Parathyroid adenoma (tissue), 2 donors: Measurements from ENCODE around the gene DOCK3.
"Not testable (repeated sequence)": the region's sequence is repeated elsewhere in the genome, so short reads cannot be mapped to it uniquely, and the experiment has no call there.

ENCODE experiments used
- H2AFZ ChIP-seq: fragments of 300-600 bp; sonication (generic); one replicate; pipeline ENCODE4 v1.7.0; 2017; ENCODE audit warnings: antibody characterized with exemption, mild to moderate bottlenecking
- H3K27ac ChIP-seq: fragments of 300-600 bp; sonication (generic); one replicate; pipeline ENCODE4 v1.7.0; 2017
- H3K27me3 ChIP-seq: fragments of 300-600 bp; sonication (generic); one replicate; pipeline ENCODE4 v1.7.0; 2017; ENCODE audit warnings: low read length; ENCODE audit not compliant: control insufficient read depth, insufficient read depth
- H3K36me3 ChIP-seq: fragments of 300-600 bp; sonication (generic); one replicate; pipeline ENCODE4 v1.7.0; 2017; ENCODE audit warnings: low read length; ENCODE audit not compliant: control insufficient read depth, insufficient read depth
- H3K4me1 ChIP-seq: fragments of 300-600 bp; sonication (generic); one replicate; pipeline ENCODE4 v1.7.0; 2017; ENCODE audit warnings: control low read depth
- H3K4me2 ChIP-seq: fragments of 300-600 bp; sonication (generic); one replicate; pipeline ENCODE4 v1.7.0; 2017; ENCODE audit warnings: low read length
- H3K4me3 ChIP-seq: fragments of 300-600 bp; sonication (generic); one replicate; pipeline ENCODE4 v1.7.0; 2017; ENCODE audit warnings: low read depth, low read length
- H3K79me2 ChIP-seq: fragments of 300-600 bp; sonication (generic); one replicate; pipeline ENCODE4 v1.7.0; 2017; ENCODE audit warnings: control low read depth
- H3K9ac ChIP-seq: fragments of 300-600 bp; sonication (generic); one replicate; pipeline ENCODE4 v1.7.0; 2017; ENCODE audit warnings: mild to moderate bottlenecking
- H3K9me3 ChIP-seq: fragments of 300-600 bp; sonication (generic); one replicate; pipeline ENCODE4 v1.7.0; 2017; ENCODE audit warnings: low read length; ENCODE audit not compliant: control insufficient read depth
- TF ChIP-seq, protein P1 (sequence below): fragments of 300-600 bp; sonication (generic); IDR thresholded peaks from one replicate; pipeline ENCODE4 v1.7.0; 2017; ENCODE audit warnings: antibody characterized with exemption, mild to moderate bottlenecking
- donor health status: primary hyperparathyroidism.

Gene DOCK3

DNA sequence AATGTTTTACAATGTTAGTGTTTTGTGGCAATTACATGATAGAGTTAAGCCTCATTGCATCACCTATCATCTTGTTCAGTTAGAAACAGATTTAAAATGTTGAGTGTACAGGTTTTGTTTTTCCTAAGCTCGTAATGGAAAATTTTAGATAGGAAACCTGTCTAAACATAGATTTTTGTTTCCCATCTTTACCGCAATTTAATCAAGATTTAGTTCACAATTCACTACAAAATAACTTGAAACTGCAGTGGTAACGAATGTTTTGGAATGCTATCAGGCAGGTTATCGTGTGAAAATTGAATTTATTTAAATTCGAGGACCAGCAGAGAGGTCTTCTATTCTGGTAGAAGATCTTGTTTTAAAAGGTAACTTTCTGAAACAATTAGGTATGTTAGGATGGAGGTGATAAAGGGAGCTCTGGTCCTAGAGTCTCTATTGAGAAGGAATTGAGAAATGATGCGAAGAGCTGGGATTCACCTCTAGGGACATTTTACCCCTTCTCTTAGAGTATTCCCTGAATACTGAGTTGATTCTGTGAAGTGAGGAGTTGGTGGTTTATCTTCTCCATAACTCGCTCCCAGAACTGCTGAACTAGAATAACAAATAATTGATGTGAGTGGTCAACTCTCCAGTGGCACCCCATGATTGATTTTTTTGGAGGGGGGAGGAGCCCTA, 1.4 kb downstream of the DOCK3 start:
- Histone ChIP-seq H3K79me2 (peaks cover 10% of the 10 kb centered on the region), H3K4me1 (peaks cover 3% of the 10 kb centered on the region), H3K4me2 (peak overlapping the region; percentile 72), H3K27me3 (no peaks in the 10 kb centered on the region), H3K4me3 (peak overlapping the region; percentile 53), H3K27ac (no peak overlapping the region), H3K9ac (no peak overlapping the region), H2AFZ (peak overlapping the region; percentile 71), H3K9me3 (no peaks in the 10 kb centered on the region), H3K36me3 (no peaks in the 10 kb centered on the region)
- TF ChIP-seq, protein P1, sequence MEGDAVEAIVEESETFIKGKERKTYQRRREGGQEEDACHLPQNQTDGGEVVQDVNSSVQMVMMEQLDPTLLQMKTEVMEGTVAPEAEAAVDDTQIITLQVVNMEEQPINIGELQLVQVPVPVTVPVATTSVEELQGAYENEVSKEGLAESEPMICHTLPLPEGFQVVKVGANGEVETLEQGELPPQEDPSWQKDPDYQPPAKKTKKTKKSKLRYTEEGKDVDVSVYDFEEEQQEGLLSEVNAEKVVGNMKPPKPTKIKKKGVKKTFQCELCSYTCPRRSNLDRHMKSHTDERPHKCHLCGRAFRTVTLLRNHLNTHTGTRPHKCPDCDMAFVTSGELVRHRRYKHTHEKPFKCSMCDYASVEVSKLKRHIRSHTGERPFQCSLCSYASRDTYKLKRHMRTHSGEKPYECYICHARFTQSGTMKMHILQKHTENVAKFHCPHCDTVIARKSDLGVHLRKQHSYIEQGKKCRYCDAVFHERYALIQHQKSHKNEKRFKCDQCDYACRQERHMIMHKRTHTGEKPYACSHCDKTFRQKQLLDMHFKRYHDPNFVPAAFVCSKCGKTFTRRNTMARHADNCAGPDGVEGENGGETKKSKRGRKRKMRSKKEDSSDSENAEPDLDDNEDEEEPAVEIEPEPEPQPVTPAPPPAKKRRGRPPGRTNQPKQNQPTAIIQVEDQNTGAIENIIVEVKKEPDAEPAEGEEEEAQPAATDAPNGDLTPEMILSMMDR = no peak

DNA sequence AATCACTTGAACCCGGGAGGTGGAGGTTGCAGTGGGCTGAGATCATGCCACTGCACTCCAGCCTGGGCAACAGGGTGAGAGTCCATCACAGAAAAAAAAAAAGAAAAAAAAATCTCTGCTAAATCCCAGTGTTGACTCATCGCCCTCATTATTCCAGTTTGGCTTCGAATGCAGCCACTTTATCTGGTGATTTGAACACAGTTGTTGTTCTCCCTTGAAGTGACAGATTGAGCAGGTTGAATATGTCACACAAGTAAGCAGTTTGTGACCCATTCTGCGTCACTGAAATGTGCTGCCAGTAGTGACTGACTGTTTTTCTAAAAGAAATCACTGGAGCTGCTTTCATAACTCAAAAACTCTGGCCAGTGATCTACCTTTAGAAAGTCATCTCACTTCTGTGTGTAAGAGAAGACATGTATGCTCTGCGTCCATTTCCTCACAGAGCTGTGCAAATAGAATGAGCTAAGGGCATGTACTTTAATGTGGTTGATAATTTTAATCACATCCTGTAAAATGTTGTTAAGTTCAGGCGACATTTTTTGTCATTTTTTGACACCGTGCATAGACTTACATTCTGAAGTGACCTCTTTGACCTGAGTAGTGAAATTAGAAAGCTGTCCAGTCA, 12.5 kb downstream of the DOCK3 start:
- Histone ChIP-seq H3K9ac (no peak overlapping the region), H3K36me3 (no peaks in the 10 kb centered on the region), H3K9me3 (no peaks in the 10 kb centered on the region), H3K79me2 (peaks cover 27% of the 10 kb centered on the region), H3K4me1 (peaks cover 4% of the 10 kb centered on the region), H3K4me3 (no peak overlapping the region), H3K27ac (no peak overlapping the region), H3K4me2 (no peak overlapping the region), H2AFZ (no peak overlapping the region), H3K27me3 (no peaks in the 10 kb centered on the region)
- TF ChIP-seq, protein P1 = no peak

DNA sequence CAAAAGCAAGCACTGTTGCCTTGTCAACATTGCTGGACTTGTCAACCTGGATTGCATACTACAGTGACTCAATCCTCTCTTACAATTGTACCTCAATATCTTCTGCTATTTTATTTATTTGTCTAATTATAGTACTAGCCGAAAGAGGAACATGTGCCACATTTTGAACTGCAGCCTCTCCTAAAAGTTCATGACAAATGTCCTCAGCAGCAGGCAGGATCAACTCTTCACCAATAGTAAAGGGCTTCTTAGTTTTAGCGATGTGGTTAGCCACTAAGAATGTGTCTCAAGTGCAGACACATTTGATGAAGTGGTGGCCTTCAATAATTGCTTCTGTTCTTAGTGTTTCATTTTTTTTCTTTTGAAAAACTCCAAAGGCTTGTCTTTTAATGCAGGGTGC, 13.2 kb downstream of the DOCK3 start:
- H3K79me2 ChIP-seq = peaks cover 24% of the 10 kb centered on the region
- no peaks in the 10 kb centered on the region for H3K36me3 ChIP-seq
- no peak overlapping the region for H3K9ac ChIP-seq
- no peak overlapping the region for H3K27ac ChIP-seq
- TF ChIP-seq, protein P1 = no peak
- no peaks in the 10 kb centered on the region for H3K27me3 ChIP-seq
- H3K9me3 ChIP-seq = no peaks in the 10 kb centered on the region
- H3K4me3 ChIP-seq = no peak overlapping the region
- no peak overlapping the region for H2AFZ ChIP-seq
- H3K4me2 ChIP-seq = no peak overlapping the region
- H3K4me1 ChIP-seq = peaks cover 4% of the 10 kb centered on the region

DNA sequence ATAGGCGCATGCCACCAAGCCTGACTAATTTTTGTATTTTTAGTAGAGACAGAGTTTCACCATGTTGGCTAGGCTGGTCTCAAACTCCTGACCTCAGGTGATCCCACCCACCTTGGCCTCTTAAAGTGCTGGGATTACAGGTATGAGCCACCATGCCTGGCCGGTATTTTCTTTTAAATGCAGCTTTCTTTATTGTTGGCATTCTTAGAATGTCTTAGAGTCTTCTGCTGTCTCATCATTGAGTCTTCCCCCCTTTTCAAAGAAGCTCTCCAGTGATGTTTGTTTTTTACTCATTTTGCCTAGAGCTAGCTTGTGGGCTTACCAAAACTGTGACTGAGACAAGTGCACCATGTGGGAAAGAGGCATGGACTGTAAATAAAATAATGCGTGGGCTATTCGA, 13.9 kb downstream of the DOCK3 start:
- H2AFZ ChIP-seq, H3K9me3 ChIP-seq, H3K27me3 ChIP-seq, H3K4me3 ChIP-seq, H3K4me1 ChIP-seq, H3K9ac ChIP-seq, H3K36me3 ChIP-seq, H3K27ac ChIP-seq, H3K4me2 ChIP-seq: not testable (repeated sequence)
- peaks cover 20% of the 10 kb centered on the region for H3K79me2 ChIP-seq

DNA sequence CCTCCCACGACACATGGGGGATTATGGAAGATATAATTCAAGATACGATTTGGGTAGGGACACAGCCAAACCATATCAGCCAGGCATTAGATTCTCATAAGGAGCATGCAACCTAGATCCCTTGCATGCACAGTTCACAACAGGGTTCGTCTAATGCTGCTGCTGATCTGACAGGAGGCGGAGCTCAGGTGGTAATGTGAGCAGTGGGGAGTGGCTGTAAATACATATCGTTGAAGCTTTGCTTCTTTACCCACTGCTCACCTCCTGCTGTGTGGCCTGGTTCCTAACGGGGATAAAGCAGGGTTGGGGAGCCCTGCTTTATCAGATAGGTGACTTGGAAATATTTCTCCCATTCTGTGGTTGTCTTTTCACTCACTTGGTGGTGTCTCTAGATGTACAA, 14.8 kb downstream of the DOCK3 start:
- H3K9me3 ChIP-seq = no peaks in the 10 kb centered on the region
- no peak overlapping the region for H3K27ac ChIP-seq
- H2AFZ ChIP-seq = no peak overlapping the region
- H3K79me2 ChIP-seq = peaks cover 18% of the 10 kb centered on the region
- no peak overlapping the region for H3K9ac ChIP-seq
- no peak overlapping the region for H3K4me3 ChIP-seq
- H3K4me2 ChIP-seq = no peak overlapping the region
- TF ChIP-seq, protein P1 = no peak
- peaks cover 1% of the 10 kb centered on the region for H3K4me1 ChIP-seq
- no peaks in the 10 kb centered on the region for H3K27me3 ChIP-seq
- no peaks in the 10 kb centered on the region for H3K36me3 ChIP-seq
